GM12878 (cell line): ENCODE data around the gene GOLGA5. TPM values are rescaled to one million over a fixed set of nuclear protein-coding genes. Genes with fewer than 3 reads are reported as not detected.

ENCODE experiments used
- ATAC-seq: fragments of 200-7000 bp; cut with Tn5 transposase; 3 replicates; pipeline ENCODE4 v1.9.1; 2020; ENCODE audit warnings: mild to moderate bottlenecking, moderate library complexity
- BruUV-seq: library from RNA; stranded (reverse); fragments of 400-500 nt; replicated peaks from 2 replicates; lab custom pipeline; 2021; lab: Mats Ljungman, UMichigan
- CTCF ChIA-PET: fragments of 300-600 bp; sonication (Branson Sonifier 250); formaldehyde crosslinking; extraction: SDS; loops from one replicate; lab custom pipeline; 2021; ENCODE audit warnings: inconsistent platforms; lab: Yijun Ruan, JAX
- POLR2A ChIA-PET: fragments of 350-600 bp; formaldehyde crosslinking; extraction: SDS; loops from one replicate; lab custom pipeline; 2021; ENCODE audit warnings: inconsistent platforms; lab: Charles Lee
- RAD21 ChIA-PET: fragments of 300-600 bp; sonication (Branson Sonifier 250); formaldehyde crosslinking; loops from one replicate; lab custom pipeline; 2023; ENCODE audit warnings: antibody characterized with exemption; ENCODE audit not compliant: unreplicated experiment; lab: Charles Lee
- SMC1A ChIA-PET: fragments of 300-600 bp; sonication (Branson Sonifier 250); formaldehyde crosslinking; loops from one replicate; lab custom pipeline; 2023; ENCODE audit not compliant: unreplicated experiment, uncharacterized antibody; lab: Charles Lee
- DNase-seq: peaks from one replicate; pipeline ENCODE4 v3.0.0-alpha.2; 2011; ENCODE audit warnings: low read depth, low spot score
- FAIRE-seq: peaks from 3 replicates; lab custom pipeline; 2011; peaks lifted over from hg19 to GRCh38; lab: Jason Lieb, UNC
- H2AFZ ChIP-seq: 2 replicates; pipeline ENCODE4 v1.6.0; 2011; ENCODE audit warnings: low read depth, low read length, control low read depth; ENCODE audit not compliant: control insufficient read depth
- H3K27ac ChIP-seq: 2 replicates; pipeline ENCODE4 v1.5.1; 2011; ENCODE audit warnings: control low read depth; ENCODE audit not compliant: control insufficient read depth, insufficient read depth
- H3K27me3 ChIP-seq, 2 experiments: replicated peaks in 1 of 2; 2 replicates each; pipeline versions ENCODE4 v1.6.0 to v1.6.1; 2011; ENCODE audit warnings: low read length in 1 of 2; ENCODE audit not compliant: control insufficient read depth in 2 of 2, insufficient read depth in 2 of 2
- H3K36me3 ChIP-seq, 2 experiments: 2 replicates each; pipeline ENCODE4 v1.5.1; 2011; ENCODE audit warnings: low read length in 1 of 2; ENCODE audit not compliant: control insufficient read depth in 2 of 2, insufficient read depth in 2 of 2
- H3K4me1 ChIP-seq: 2 replicates; pipeline ENCODE4 v1.6.1; 2011; ENCODE audit warnings: mild to moderate bottlenecking, low read length, moderate library complexity, mixed read lengths; ENCODE audit not compliant: control insufficient read depth, insufficient read depth
- H3K4me2 ChIP-seq: 2 replicates; pipeline ENCODE4 v1.6.0; 2011; ENCODE audit warnings: control low read depth; ENCODE audit not compliant: control insufficient read depth, insufficient read depth
- H3K4me3 ChIP-seq: fragments of 200-600 bp; sonication (generic); 2 replicates; pipeline ENCODE4 v1.5.1; 2016
- H3K79me2 ChIP-seq: 2 replicates; pipeline ENCODE4 v1.6.0; 2011; ENCODE audit warnings: low read length; ENCODE audit not compliant: control insufficient read depth, insufficient read depth
- H3K9ac ChIP-seq: 2 replicates; pipeline ENCODE4 v1.8.0; 2011; ENCODE audit warnings: low read length, control low read depth, mixed read lengths; ENCODE audit not compliant: control insufficient read depth, insufficient read depth
- H3K9me3 ChIP-seq: replicated peaks from 3 replicates; pipeline ENCODE4 v1.5.1; 2011; ENCODE audit warnings: mild to moderate bottlenecking, low read length; ENCODE audit not compliant: control insufficient read depth, insufficient read depth
- H4K20me1 ChIP-seq: 2 replicates; pipeline ENCODE4 v1.6.0; 2011; ENCODE audit not compliant: control insufficient read depth, insufficient read depth
- BRCA1 ChIP-seq: IDR thresholded peaks from 2 replicates; pipeline ENCODE4 v1.6.1; 2011; ENCODE audit warnings: low read depth, low read length, improper control_type of control experiment
- DPF2 ChIP-seq: fragments of 450-650 bp; IDR thresholded peaks from 2 replicates; pipeline ENCODE4 v1.6.1; 2017; ENCODE audit warnings: mild to moderate bottlenecking
- NFYB ChIP-seq: IDR thresholded peaks from 2 replicates; pipeline ENCODE4 v1.6.1; 2011; ENCODE audit warnings: low read depth, mild to moderate bottlenecking, low read length, improper control_type of control experiment, moderate library complexity; ENCODE audit not compliant: insufficient read depth
- RAD21 ChIP-seq: IDR thresholded peaks from 2 replicates; pipeline ENCODE4 v1.6.1; 2011; ENCODE audit warnings: mild to moderate bottlenecking, low read depth, low read length, moderate library complexity; ENCODE audit not compliant: insufficient read depth
- RAD51 ChIP-seq: fragments of 450-650 bp; IDR thresholded peaks from 2 replicates; pipeline ENCODE4 v1.6.1; 2016; ENCODE audit warnings: moderate library complexity, mild to moderate bottlenecking, inconsistent platforms
- SPI1 ChIP-seq: IDR thresholded peaks from 2 replicates; pipeline ENCODE4 v1.6.1; 2011; ENCODE audit warnings: low read depth, mild to moderate bottlenecking, low read length, moderate library complexity, borderline replicate concordance; ENCODE audit not compliant: insufficient read depth
- YY1 ChIP-seq: IDR thresholded peaks from 2 replicates; pipeline ENCODE4 v1.6.1; 2011; ENCODE audit warnings: low read depth, mild to moderate bottlenecking, low read length
- ZSCAN29 ChIP-seq: fragments of 450-650 bp; IDR thresholded peaks from 2 replicates; pipeline ENCODE4 v1.6.1; 2017; ENCODE audit warnings: mild to moderate bottlenecking, moderate library complexity
- WGBS: methylation state at CpG from one replicate; pipeline ENCODE4 v1.1.6; 2016; ENCODE audit warnings: low lambda C conversion rate; ENCODE audit not compliant: insufficient replicate concordance, insufficient coverage; ENCODE audit errors: missing lambda C conversion rate; 5-methylcytosine and 5-hydroxymethylcytosine counted together
- in situ Hi-C: fragments of 300-500 bp; cut with MboI; formaldehyde crosslinking; loops from 9 replicates; pipeline ENCODE4 v1.14.3; 2018; ENCODE audit warnings: mixed read lengths
- intact Hi-C: fragments of 100-400 bp; cut with micrococcal nuclease; formaldehyde crosslinking; loops from one replicate; pipeline ENCODE4 v1.14.2; 2022; ENCODE audit not compliant: unreplicated experiment
- polyA plus RNA-seq, 11 experiments: library from polyadenylated mRNA; depleted of rRNA in 4 of 11; unstranded in 6 of 11; stranded (reverse) in 5 of 11; fragments of >200 nt; fragmentation: Nextera tagmentation in 4 of 11; fragmentation: Illumina TruSeq in 1 of 11; extraction: Ambion mirVana in 4 of 11; extraction: Trizol in 1 of 11; gene quantifications; 1 replicate in 1 of 11; 2 replicates in 10 of 11; pipeline versions ENCODE4 v1.2.1 to v1.2.3, GENCODE V29; 2011 to 2016; ENCODE audit warnings: inconsistent platforms in 2 of 11, missing spikeins in 2 of 11, low read depth in 1 of 11
- total RNA-seq, 4 experiments: library from RNA; depleted of rRNA in 3 of 4; stranded (reverse); fragments of >200 nt in 3 of 4; fragmentation: Illumina TruSeq in 1 of 4; extraction: Trizol in 1 of 4; gene quantifications; 2 replicates each; pipeline versions ENCODE4 v1.2.1 to v1.2.3, GENCODE V29; 2013 to 2021
- TF ChIP-seq, protein P1 (sequence below), 3 experiments: IDR thresholded peaks in 2 of 3; conservative IDR thresholded peaks in 1 of 3; 2 replicates each; pipeline ENCODE4 v1.5.1; 2011; ENCODE audit warnings: low read depth in 3 of 3, low read length in 3 of 3, mild to moderate bottlenecking in 3 of 3, control low read depth in 2 of 3, moderate library complexity in 2 of 3, inconsistent platforms in 1 of 3, mixed read lengths in 1 of 3; ENCODE audit not compliant: control insufficient read depth in 2 of 3, insufficient read depth in 1 of 3; ENCODE audit errors: extremely low read depth in 1 of 3

The GOLGA5 gene
- total and polyA plus RNA-seq, 10 of the 15 experiments (the other 5 are each of a cell fraction or from before 2014, with no cell fraction given) = 10.9 to 30.1 (median 19.7) TPM

DNA sequence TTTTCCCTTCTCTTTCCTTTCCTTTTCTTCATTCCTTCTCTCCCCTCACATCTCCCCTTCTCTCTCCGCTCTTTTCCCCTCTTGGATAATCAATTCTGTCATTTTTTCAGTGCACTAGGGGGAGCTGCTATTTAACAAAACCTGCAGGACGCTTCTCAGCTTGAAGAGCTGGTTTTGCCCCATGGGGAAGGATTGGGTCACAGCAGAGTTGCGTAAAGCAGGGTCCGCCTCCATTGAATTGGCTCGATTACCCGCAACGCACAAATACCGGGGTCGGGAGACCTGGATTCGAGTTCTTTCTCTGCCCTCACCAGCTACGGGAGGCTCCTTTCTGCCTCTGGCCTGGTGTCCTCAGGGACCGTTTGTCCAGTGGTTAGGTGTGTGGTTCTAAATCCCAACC is 86.7 kb downstream of the GOLGA5 start:
- ChIA-PET CTCF (interaction anchor here (0.7 to 1.3 kb wide), 4 partner anchors 142 to 544 kb away, joined by 3 to 7 read pairs (median 3); no protein-coding TSS in a partner anchor), RAD21 (no interaction called here), POLR2A (no interaction called here), SMC1A (interaction anchor here (0.7 to 1.0 kb wide), 4 partner anchors 232 to 421 kb away, joined by 3 read pairs; no protein-coding TSS in a partner anchor)
- Histone ChIP-seq H3K9me3 (no peaks in the 10 kb centered on the region), H4K20me1 (no peaks in the 10 kb centered on the region), H3K9ac (no peak overlapping the region), H3K4me2 (no peak overlapping the region), H3K79me2 (no peaks in the 10 kb centered on the region), H3K27me3 (peaks cover 0 to 3% of the 10 kb centered on the region in 2 experiments; a peak in 1 of 4 replicates), H3K4me3 (no peak overlapping the region), H3K36me3 (no peaks in the 10 kb centered on the region), H3K4me1 (no peaks in the 10 kb centered on the region), H3K27ac (no peak overlapping the region), H2AFZ (no peak overlapping the region)
- in situ Hi-C loops = no loop called here
- intact Hi-C loops = no loop called here
- no TSS peak for BruUV-seq
- ATAC-seq = no peak
- FAIRE-seq = no peak
- DNase-seq = no peak
- 24% methylated on average over 12 of the region's 12 CpGs for WGBS
- TF ChIP-seq NFYB (no peak), ZSCAN29 (no peak), DPF2 (no peak), SPI1 (no peak), BRCA1 (no peak), RAD21 (peak; percentile 38; the same call in 1 of the 2 replicates), YY1 (no peak), RAD51 (no peak)
- TF ChIP-seq, protein P1, sequence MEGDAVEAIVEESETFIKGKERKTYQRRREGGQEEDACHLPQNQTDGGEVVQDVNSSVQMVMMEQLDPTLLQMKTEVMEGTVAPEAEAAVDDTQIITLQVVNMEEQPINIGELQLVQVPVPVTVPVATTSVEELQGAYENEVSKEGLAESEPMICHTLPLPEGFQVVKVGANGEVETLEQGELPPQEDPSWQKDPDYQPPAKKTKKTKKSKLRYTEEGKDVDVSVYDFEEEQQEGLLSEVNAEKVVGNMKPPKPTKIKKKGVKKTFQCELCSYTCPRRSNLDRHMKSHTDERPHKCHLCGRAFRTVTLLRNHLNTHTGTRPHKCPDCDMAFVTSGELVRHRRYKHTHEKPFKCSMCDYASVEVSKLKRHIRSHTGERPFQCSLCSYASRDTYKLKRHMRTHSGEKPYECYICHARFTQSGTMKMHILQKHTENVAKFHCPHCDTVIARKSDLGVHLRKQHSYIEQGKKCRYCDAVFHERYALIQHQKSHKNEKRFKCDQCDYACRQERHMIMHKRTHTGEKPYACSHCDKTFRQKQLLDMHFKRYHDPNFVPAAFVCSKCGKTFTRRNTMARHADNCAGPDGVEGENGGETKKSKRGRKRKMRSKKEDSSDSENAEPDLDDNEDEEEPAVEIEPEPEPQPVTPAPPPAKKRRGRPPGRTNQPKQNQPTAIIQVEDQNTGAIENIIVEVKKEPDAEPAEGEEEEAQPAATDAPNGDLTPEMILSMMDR (IDR thresholded peaks at IDR 0.05 in 2 of 3, conservative IDR thresholded peaks at IDR 0.05 in 1 of 3; ENCODE audit: control insufficient read depth in 2 of 3, extremely low read depth in 1 of 3, insufficient read depth in 1 of 3, low read depth in 3 of 3, low read length in 3 of 3) = peak in 2 of 3 experiments; percentile 9 to 27; a peak in 1 of 6 replicates
